ENCODE measurements around the gene SOX30. TPM values are rescaled to one million over a fixed set of nuclear protein-coding genes. Genes with fewer than 3 reads are reported as not detected.

SOX30 gene
- total RNA-seq, 1 experiment from 2014 or later, result not detected

DNA sequence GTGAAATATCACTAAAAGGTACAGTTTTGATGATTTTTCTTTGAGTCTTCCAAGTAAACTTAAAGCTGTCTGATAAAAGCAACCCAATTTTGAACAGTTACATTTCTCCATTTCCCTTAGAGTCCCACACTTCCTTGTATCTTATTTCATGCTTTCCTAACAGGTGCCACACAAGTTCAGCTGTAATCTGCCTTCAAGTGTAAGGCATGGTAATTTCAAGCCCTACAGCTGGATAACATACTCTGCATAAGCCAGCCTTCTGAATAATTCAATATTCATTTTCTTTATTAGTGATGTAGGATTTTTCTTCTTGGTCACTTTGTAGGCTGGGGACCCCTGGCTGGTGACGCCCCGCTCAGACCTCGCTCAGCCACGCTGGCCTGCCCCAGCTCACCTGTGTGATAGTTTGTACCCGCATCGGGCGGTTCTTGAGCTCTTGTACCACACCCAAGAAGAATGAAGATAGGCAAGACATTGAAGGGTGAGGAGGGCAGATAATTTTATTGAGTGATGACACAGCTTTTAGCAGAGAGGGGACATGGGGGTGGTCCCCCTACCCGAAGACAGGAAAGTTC lies 34.0 kb downstream of the SOX30 start:
- in situ Hi-C loops (cut with HindIII; ENCODE audit: low pct_unique_long_range_greater_than_20kb, low sequenced_read_pairs), result no loop called here
- DNase-seq (ENCODE audit: low read depth, low spot score), result no peak

DNA sequence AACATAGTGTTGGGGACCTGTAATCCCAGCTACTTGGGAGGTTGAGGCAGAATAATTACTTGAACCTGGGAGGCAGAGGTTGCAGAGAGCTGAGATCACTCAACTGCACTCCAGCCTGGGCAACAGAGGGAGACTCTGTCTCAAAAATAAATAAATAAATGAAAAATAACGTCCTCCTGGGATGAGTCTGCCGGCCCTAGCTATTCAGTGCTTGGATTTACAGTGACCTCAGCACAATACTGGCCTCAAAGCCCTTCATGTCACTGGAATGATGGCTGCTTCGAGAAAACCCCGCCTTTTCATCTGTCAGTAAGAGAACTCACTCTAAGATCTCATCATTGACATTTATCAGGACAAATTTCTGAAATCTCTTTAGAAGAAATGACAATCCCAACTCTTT lies 35.5 kb downstream of the SOX30 start:
- no peak for DNase-seq (ENCODE audit: low read depth, low spot score)
- in situ Hi-C loops (cut with HindIII; ENCODE audit: low pct_unique_long_range_greater_than_20kb, low sequenced_read_pairs), result no loop called here

DNA sequence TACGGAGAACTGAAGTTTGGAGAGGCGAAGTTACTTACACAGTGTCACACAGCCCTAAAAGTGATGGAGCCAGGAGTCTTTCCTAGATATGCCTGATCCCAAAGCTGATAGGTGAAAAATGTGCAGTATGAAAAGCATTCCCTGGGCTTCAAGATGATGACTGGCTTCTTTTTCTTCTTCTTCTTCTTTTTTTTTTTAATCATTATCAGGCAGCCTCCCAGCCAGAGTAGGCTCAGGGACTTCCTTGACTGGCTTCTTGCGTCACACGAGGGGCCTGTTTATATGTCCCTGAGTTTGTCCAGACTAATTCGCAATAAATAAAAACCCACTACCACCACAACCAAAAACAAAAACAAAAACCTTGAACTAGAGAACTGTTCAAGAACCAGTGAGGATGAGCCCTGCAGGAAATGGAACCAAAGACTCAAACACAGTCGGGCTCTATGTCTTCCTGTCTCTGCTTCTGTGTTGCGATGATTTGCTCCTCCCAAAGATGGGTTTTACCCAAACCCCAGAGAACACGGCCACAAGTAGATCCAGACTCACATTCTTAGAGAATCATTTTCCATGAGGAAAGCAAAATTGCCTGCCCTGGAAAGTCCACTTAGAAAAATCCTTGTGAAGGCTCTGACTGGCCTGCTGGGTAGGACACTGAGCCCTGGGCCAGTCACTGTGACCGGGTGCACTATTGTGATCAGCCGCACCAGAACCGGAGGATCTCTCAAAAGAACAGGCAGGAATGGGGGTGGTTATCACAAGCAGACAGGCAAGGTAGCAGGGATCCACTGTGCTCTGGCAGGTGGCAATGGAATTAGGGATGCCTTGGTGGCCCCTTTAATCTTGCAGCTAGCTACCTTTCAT lies 38.6 kb downstream of the SOX30 start:
- DNase-seq (ENCODE audit: low read depth, low spot score), result no peak
- in situ Hi-C loops (cut with HindIII; ENCODE audit: low pct_unique_long_range_greater_than_20kb, low sequenced_read_pairs), result no loop called here

DNA sequence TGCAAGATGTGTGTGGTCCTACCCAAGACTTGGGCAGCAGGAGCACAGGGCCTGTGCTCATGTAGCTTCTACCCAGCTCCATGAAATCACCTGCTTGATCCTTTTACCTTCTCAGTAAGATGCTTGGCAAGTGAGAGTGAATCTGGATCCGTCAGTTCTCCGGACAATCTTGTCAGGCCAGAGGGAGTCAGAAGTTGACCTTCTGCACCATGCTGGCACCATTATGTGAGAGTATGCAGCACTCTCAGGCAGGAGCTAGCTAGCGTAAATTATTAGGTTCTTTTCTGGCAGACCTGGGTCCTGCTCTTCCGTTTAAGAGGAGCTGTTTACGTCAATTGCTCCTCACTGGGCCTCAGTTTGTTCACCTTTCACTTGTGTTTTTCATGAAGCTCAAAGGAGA lies 39.7 kb downstream of the SOX30 start:
- DNase-seq (ENCODE audit: low read depth, low spot score), result no peak
- in situ Hi-C loops (cut with HindIII; ENCODE audit: low pct_unique_long_range_greater_than_20kb, low sequenced_read_pairs), result no loop called here

DNA sequence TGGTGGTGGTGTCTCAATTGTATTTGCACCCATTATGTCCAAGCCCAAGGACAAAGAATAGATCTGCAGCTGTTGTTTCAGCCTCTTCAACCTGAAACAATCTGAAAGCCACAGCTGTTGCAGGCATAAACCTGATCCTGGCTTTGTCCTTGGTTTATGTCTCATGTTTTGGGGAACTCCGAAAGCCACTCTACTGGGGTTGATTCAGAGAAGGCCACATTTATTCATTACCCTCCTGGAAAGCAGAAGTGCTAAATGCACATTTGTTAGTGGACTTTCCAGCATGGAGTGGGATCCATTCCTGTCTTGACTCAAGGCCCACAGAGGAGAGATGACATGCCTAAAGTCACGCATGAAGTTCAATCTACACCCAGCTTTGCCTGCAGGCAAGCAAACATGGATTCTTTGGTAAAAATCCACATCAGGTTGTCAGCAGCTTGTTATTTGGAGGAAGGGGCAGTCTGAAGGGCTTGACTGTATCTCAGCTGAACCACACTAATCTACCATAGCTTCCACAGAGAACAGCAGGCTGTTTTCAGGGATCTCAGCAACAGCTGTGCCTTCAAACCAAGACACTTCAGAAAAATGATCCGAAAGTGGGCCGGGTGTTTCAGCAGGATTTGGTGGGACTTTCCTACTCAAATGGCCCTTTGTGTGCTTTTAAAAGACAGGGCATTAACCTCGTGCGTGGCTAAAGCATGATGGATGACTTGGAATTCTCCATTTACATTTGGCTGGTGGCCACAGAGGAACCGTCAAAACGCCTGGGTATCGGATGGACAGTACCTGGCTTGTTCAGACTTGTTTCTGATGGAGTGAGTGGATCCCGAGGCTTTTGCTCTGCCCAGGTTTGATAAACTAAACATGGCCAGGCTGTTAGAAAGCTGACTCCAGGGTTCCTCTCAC lies 40.4 kb downstream of the SOX30 start:
- in situ Hi-C loops (cut with HindIII; ENCODE audit: low pct_unique_long_range_greater_than_20kb, low sequenced_read_pairs), result no loop called here
- peak; percentile 87 for DNase-seq (ENCODE audit: low read depth, low spot score)

DNA sequence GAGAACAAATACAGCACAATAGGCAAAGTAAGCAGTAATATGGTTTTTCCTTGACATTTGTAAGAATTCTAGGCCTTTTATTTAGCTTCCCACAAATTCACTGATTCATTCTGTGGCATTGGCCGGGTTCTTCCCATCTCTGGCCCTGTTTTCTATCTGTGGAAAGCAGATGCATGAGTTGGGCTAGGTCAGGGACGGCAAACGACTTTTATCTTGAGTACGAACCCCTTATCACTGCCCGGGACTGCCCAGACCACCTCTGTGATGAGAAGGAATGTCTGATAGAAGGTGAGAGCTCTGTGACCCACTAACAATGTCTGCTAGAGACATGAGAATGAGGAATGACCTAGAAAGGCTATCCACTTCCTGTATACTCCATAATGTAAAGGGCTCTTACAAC lies 41.2 kb downstream of the SOX30 start:
- in situ Hi-C loops (cut with HindIII; ENCODE audit: low pct_unique_long_range_greater_than_20kb, low sequenced_read_pairs), result no loop called here
- DNase-seq (ENCODE audit: low read depth, low spot score), result no peak

DNA sequence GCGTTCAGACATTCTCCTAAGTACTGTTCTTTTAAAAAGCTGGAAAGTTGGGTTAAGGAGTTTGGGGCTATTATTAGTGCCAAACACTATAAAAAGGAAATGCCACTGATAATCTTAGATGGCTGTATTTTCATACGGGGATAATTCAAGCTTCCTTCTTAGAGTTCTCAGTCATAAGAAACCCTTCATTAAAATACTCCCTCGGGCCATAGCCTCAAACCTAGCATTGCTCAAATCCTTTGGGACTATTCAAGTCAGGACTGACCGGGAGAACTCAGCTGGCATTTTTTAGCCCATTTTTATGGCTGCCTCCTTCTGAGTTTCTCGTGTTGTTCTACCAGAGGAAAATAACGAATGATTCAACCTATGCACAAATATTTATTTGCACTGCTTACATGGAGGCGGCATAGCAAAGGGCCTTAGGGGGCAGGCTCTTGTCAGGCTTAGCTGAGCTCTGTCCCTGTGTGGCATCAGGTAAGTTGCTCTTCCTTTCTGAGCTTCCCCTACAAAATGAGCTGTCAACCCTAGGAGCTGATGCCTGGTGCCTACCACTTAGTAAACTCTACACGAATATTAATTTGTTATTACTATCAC lies 43.2 kb downstream of the SOX30 start:
- no peak for DNase-seq (ENCODE audit: low read depth, low spot score)
- in situ Hi-C loops (cut with HindIII; ENCODE audit: low pct_unique_long_range_greater_than_20kb, low sequenced_read_pairs), result no loop called here

DNA sequence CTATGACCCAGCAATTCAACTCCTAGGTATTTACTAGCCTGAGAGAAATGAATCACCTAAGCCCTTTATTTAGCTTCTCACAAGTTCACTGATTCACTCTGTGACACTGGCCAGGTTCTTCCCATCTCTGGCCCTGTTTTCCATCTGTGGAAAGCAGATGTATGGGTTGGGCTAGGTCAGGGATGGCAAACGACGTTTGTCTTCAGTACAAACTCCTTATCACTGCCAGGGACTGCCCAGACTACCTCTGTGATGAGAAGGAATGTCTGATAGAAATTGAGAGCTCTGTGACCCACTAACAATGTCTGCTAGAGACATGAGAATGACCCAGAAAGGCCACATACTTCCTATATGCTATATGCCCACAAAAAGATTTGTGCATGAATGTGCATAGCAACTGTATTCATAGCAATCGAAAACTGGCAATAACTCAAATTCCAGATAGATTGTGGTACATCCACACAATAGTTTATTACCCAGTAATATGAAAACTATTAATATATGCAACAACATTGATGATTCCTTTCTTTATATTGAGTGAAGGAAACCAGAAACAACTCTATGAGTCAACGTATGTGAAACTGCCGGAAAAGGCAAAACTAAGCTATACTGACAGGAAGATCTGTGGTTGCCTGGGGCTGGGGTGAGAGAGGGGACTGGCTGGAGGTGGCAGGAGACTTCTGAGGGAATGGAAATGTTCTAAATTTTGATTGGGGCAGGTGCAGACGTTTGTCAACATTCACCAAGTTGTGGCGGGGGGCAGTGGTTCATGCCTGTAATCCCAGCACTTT lies 44.7 kb downstream of the SOX30 start:
- in situ Hi-C loops (cut with HindIII; ENCODE audit: low pct_unique_long_range_greater_than_20kb, low sequenced_read_pairs), result no loop called here
- no peak for DNase-seq (ENCODE audit: low read depth, low spot score)

DNA sequence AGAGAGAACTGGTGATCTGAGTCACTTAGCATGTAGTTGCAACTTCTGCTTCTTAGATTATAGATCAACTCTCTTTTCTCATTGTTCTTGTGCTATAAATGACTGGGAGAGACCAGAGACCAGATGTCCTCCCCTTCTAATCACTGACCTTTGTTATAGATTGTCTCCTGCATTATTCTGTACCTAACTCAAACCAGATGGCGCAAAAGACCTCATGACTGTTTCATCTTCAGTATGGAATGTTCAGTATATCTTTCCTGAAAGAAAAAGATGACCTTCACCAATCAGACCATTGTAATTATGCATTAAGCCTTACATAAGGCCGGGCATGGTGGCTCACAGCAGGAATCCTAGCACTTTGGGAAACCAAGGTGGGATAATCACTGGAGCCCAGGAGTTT lies 46.2 kb downstream of the SOX30 start:
- DNase-seq (ENCODE audit: low read depth, low spot score), result no peak
- in situ Hi-C loops (cut with HindIII; ENCODE audit: low pct_unique_long_range_greater_than_20kb, low sequenced_read_pairs), result no loop called here

DNA sequence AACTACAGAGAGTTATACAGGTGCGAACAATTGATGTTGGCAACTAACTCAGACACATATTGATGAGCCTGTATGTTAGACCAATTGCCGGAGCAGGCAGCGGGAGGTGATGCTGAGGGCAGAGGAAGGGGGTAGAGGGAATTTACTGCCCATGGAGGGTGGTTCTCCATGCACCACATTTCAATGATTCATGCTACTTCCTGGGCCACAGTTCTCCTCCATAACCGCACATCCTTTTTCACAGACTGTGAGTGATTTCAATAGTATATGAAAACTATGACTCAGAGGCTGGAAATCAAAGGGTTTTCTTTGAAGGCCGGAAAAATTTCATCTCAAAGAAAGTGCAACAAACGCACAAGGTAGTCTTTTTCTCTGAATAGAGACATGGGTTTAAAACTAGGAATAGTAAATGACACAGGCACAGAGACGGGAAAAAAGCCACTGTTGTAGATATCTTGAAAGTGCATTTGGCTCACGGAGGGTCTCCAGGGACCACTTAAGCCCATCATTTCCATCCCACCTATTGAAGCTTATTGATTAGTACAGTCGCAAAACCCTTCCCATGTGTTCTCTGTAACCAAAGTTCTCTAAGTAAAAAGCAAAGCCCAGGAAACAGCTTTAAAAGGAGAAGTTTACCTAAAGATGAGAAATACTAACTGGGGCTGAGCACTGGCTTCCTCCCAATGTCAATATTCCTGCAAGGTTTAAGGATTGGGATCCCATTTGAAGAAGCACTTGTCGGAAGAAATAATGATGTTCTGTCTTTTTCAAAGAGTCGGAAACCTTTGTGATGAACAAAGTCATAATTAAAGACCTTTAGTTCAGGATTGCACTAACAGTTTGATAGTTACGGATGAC lies 48.7 kb downstream of the SOX30 start:
- in situ Hi-C loops (cut with HindIII; ENCODE audit: low pct_unique_long_range_greater_than_20kb, low sequenced_read_pairs), result no loop called here
- DNase-seq (ENCODE audit: low read depth, low spot score), result peak; percentile 69

DNA sequence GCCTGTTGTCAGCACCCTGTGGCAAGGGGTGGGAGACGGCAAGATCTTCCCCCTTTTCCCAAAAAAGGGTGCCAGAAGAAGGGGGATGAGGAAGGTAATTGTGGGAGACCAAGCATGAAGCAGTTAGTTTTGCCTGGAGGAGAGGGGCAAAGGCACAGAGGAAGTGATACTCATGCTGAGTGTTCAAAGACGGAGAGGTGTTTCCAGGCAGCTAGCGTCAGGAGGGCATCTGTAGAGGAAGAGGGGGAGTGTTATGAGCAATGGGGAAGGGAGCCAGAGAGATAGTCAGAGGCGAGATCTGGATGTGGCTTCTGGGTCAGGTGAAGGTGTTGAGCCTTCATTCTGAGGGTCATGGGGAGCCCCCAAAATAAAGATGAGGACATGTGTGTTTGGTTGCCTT lies 49.7 kb downstream of the SOX30 start:
- in situ Hi-C loops (cut with HindIII; ENCODE audit: low pct_unique_long_range_greater_than_20kb, low sequenced_read_pairs), result no loop called here
- DNase-seq (ENCODE audit: low read depth, low spot score), result no peak

DNA sequence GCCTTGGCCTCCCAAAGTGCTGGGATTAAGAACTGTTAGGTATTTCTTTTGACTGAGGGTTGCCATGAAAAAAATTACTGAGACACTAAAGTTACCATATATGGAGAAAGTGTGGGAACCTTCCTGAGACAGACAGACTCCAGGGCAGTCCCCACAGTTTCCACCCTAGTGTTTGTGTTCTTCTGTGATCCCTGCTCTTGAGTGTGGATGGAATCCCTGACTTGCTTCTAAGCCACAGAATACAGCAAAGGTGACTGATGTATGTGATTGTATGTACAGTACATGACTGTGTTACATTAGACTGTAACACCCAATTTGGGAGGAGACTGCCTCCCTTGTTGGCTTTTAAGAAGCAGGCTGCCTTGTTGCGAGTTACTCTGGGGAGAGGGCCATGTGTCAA lies 52.0 kb downstream of the SOX30 start:
- no peak for DNase-seq (ENCODE audit: low read depth, low spot score)
- in situ Hi-C loops (cut with HindIII; ENCODE audit: low pct_unique_long_range_greater_than_20kb, low sequenced_read_pairs), result no loop called here

DNA sequence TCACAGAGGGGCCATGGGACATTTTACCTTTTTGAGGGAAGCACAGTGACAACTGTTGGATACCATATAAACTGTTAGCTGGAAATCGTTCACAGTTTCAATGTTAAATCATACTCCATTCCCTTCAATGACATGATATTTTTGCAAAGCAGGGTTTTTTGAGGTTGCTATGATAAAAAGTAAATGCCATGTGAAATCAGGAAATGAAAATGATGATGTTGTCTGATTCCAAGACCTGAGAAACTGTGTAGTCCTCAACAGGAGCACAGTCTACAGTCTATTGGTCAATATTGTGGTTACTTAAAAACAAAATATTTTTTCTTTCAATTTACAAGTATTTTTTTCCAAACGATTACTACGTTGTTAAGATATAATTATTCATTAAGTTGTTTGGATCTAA lies 52.7 kb downstream of the SOX30 start:
- in situ Hi-C loops (cut with HindIII; ENCODE audit: low pct_unique_long_range_greater_than_20kb, low sequenced_read_pairs), result no loop called here

DNA sequence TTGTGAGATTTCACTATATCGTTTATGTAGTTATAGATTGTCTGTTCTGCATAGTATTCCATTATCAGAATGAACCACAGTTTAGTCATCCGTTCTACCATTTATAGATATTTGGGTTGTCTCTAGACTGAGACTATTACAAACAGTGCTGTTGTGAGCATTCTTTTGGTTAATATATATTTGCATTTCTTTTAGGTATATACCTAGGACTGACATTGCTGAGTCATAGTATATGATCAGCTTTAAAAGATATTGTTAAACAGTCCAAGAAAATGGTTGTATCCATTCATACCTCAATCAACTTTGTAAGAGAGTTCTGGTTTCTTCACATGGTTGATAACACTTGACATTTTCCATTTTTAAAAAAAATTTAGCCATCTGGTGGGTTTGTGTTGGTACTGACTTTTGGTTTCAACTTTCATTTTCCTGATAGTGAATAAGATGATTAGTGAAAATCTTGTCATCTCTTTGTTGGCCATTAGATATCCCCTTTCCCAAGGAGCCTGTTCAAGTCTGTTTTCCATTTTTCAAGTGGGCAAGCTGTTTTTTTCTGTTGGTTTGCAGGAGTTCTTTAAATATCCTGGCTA lies 53.8 kb downstream of the SOX30 start:
- in situ Hi-C loops (cut with HindIII; ENCODE audit: low pct_unique_long_range_greater_than_20kb, low sequenced_read_pairs), result no loop called here
- DNase-seq (ENCODE audit: low read depth, low spot score), result no peak

More for the DNA sequence above, 52.7 kb downstream of the SOX30 start:
- no peak for DNase-seq (ENCODE audit: low read depth, low spot score)

DNA sequence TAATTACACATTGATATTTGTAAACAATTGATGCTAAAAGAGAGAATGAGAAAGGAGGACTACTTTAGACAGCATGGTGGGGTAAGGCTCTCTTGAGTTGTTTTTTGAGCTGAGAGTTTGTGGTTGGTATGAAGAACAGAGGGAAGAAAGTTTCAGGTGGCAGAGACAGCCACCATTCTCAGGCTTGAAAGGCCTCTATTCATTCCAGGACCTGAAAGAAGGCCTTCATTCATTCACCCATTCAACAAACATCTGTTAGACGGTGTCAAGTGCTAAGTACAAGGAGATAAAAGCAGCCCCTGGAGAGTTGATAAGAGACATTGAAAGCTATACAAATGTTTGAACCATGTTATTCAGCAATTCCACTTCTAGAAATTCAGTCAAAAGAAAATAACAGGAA lies 55.0 kb downstream of the SOX30 start:
- in situ Hi-C loops (cut with HindIII; ENCODE audit: low pct_unique_long_range_greater_than_20kb, low sequenced_read_pairs), result no loop called here
- peak; percentile 75 for DNase-seq (ENCODE audit: low read depth, low spot score)

DNA sequence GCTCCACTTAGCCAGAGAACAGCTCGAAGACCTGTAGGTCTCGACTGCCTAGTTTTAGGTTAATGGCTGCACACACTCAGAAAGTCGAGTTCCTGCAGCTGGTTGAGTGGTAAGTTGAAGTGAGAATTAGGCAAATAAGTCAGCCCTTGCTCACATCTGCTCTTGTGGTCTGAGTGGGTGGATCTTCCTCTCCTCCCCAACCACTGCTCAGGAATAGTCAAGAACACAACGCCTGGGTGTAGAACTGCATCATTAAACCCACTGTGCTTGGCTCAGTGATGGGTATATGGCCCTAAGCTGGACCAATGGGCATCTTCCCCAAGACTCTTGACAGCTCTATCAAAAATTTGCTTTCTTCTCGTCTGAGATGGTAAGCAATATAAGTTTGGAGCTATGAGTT lies 55.8 kb downstream of the SOX30 start:
- in situ Hi-C loops (cut with HindIII; ENCODE audit: low pct_unique_long_range_greater_than_20kb, low sequenced_read_pairs), result no loop called here
- no peak for DNase-seq (ENCODE audit: low read depth, low spot score)

Measured in SK-MEL-5 (cell line).